Activated naive CD8-positive, alpha-beta T cell treated with anti-CD3 and anti-CD28 coated beads, Interleukin-2, amount 50 U/mL, for 16 hours (primary cell): ENCODE data around the gene SNTA1.
A peak's percentile ranks its signal among the peaks of the same experiment; 100 is the strongest.
"Not testable (repeated sequence)": the region's sequence is repeated elsewhere in the genome, so short reads cannot be mapped to it uniquely, and the experiment has no call there.

ENCODE experiments used
- DNase-seq: peaks from one replicate; pipeline ENCODE4 v3.0.0-alpha.2; 2020; ENCODE audit warnings: low read depth, low spot score

The SNTA1 gene

DNA sequence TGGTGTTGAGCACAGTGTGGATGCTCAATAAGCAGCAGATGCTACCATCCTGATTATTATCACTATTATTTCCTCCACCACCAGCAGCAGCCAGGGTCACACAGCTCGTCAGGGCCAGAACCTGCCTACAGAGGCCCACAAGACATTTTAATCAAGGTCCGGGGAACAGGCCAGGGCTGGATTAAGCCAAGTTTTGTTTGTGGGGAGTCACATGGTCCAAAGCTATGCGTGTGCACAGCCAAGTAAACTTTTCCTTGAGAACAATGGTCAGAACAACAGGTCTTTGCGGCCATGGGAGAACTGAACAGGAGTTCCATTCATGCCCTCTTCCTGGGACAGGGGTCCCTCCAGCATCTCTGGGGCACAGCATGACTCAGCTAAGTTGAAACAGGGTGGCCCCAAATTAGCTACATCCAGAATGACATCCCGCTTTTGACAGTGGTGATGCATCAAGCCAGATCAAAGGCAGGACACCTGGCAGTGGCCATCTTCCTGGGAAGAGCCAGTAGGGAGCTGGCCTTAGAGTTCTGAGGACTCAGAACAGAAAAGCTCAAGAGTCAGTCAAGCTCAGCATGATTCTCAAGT lies 11.7 kb downstream of the SNTA1 start:
- no peak for DNase-seq

- DNase-seq: not testable (repeated sequence)
Measured at GRCh38 chr20:33423875-33424274, 19.7 kb downstream of the SNTA1 start.

GRCh38 chr20:33423141-33423834 lies 20.3 kb downstream of the SNTA1 start:
- DNase-seq: no peak

GRCh38 chr20:33419140-33419974 lies 24.2 kb downstream of the SNTA1 start:
- DNase-seq: no peak

DNA sequence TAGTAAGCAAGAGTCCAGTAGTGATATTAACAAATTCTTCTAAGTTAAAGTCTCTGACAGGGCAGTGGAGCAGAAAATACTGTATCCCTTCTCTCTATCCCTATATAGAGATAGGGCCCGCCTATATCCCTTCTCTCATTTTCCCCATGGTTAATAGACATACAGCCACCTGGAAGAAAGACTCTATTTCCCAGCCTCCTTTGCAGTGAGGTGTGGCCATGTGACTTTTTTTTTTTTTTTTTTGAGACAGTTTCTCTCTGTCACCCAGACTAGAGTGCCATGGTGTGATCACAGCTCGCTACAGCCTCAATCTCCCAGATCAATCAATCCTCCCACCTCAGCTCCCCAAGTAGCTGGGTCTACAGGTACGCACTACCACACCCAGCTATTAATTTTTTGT lies 25.5 kb downstream of the SNTA1 start:
- no peak for DNase-seq

GRCh38 chr20:33415948-33416347 lies 27.6 kb downstream of the SNTA1 start:
- DNase-seq: no peak

- DNase-seq: no peak
Measured at GRCh38 chr20:33412484-33412838, 31.1 kb downstream of the SNTA1 start.

DNA sequence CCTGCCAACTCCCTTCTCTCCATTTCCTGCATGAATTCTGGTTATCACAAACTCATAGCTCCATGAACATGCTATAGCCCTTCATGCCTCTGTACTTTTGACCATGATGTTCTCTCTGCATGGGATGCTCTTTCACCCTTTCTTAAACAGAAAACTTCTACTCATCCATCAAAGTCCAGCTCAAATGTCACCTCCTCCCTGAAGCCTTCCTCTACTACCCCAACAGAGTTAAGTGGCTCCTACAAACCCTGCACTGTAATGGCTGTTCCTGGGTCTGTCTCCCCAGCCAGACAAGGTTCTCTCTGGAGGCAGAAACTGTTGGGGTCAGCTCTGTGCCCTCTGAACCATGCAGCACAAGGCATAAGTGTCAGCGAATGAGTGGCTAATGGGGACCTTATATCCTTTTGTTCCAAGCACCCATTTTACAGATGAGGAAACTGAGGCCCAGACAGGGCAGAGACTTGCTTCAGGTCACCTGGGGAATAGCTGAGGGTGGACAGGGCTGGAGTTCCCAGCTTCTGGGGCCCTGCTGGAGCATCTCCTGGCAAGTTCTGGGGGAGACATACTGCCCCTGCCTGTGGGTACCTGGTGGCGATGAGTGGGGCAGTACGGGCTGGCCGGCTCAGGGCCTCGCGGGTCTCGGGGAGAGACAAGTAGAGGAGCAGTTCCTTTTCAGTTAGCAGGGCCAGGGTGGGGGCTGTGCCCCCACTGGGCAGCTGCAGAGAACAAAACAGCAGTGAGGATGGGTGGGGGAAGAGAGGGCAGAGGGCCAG lies 31.7 kb downstream of the SNTA1 start:
- no peak for DNase-seq

DNA sequence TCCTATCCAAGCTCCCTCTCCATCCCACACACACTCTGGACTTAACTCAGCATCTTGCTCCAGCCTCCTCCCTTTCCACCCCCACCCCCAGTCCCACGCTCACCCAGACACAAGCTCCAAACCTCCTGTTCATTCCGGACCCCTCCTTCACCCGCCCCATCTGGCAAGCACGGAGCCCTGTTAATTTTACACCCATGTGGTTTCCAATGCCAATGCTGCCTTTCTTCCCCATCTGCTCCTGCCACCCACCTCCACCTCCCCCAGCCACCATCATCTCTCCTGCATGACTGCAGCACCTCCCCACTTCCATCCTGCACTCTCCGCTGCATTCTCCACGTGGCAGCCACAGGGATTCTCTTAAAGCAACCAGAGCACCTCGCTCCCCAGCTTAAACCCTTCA lies 32.3 kb downstream of the SNTA1 start:
- DNase-seq: no peak

DNA sequence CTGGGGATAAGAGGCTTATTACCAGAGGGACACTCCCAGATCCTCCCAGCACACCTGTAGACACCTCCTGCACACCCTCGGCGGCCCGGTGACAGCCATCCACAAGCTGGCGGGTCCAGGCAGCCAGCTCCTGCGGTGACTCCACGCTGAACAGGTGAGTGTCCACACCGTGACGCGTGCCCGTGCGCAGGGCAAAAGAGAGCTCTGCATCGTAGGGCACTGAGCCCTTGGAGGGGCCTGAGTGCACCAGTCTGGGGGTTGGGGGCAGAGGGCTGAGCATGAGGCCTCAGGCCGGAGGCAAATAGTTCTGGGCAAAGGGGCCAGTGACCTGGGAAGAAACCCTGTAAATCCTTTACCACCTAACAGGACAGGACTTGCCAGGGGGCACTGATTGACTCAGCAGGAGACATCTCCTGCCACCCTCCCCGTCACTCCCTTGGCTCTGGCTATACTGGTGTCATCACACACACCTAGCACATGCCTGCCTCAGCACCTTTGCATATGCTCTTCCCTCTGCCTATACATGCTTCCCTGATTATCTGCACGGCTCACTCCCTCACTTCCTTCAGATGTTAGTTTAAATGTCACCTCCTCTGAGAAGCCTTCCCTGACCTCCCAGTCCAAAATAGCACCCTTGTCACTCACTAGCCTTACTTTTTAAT lies 33.4 kb downstream of the SNTA1 start:
- DNase-seq: no peak

DNA sequence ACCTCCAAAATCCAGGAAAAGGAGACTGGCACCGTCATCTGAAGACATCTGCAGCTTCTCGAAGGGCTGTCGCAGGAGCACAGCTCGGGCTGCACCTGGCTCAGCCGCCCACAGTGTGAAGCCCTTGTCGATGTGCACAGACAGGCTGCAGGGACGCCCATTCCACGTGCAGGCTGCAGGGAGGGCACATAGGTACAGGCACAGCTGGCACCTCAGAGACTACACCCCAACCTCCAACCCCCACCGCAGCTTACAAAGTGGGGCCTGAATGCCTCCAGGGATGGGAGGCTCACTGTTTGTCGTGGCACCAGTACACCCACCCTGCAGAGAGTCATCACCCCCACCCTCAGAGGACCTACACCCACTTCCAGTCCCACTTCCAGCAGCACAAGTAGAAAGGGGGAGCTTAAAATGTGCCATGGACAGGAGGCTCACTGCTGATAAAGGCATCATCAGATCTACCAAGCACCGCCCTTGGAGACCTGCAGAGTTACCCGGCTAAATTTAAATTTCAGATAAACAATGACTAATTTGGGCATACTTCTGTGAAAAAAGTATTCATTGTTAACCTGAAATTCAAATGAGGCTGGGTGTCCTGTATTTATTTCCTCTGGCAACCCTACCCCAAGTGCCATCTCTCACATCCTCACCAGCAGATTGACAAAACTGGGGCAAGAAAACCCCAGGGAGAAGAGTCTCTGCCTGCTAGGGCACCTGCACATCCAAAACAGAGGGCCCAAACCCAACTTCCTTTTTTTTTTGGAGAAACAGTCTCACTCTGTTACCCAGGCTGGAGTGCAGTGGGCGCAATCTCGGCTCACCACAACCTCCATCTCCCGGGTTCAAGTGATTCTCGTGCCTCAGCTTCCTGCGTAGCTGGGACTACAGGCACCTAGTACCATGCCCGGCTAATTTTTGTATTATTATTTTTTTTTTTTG lies 34.6 kb downstream of the SNTA1 start:
- no peak for DNase-seq

DNA sequence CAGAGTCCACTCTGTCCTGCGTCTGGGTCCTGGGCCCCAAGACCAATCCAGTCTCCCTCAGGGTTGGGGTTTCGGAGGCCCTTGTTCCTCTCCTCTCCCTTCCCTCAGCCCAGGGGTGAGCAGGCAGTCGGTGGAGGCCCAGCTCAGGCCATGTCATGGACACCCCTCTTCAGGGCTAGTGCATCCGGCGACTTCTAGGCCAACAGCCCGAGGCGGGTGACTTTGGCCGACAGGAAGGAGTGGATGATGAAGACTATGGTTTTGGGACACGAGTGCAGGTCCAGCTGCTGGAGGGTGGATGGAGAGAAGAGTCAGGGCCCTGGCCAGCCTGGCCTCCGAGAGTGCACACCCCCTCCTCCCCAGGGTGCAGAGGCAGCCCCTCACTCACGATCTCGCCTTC lies 35.2 kb downstream of the SNTA1 start:
- DNase-seq: no peak

GRCh38 chr20:33407796-33408195 lies 35.8 kb downstream of the SNTA1 start:
- no peak for DNase-seq

DNA sequence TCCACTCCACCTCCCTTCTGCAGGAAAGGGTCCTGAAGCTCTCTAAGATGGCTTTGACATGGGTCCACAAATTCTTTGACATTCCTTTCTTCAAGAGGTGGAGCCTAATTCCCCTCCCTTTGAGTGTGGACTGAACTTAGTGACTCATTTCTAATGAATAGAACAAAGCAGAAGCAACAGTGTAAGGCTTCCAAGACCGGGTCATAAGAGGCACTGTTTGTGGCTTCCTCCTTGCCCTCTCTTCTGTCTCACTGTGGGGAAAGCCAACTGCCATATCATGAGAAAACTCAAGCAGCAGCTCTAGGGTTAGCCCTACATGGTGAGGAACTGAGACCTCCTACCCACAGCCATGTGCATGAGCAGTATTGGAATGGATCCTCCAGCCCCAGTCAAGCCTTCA lies 36.3 kb downstream of the SNTA1 start:
- no peak for DNase-seq

GRCh38 chr20:33404281-33404680 lies 39.3 kb downstream of the SNTA1 start:
- no peak for DNase-seq

DNA sequence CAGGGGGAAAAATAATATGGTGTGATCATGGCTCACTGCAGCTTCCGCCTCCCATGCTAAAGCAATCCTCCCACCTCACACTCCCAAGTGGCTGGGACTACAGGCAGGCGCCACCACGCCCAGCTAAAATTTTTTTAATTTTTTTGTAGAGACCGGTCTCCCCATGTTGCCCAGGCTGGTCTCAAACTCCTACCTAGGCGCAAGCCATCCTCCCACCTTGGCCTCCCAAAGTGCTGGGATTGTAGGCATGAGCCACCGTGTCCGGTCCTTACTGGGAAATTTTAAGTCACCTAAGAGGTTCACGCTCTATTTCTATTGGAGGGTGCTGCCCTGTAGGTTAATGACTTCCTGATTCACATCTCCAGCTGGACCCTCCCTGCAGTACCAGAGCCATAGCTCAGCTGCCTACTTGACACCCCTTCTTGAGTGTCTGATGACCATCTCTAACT lies 41.6 kb downstream of the SNTA1 start:
- DNase-seq: no peak

DNA sequence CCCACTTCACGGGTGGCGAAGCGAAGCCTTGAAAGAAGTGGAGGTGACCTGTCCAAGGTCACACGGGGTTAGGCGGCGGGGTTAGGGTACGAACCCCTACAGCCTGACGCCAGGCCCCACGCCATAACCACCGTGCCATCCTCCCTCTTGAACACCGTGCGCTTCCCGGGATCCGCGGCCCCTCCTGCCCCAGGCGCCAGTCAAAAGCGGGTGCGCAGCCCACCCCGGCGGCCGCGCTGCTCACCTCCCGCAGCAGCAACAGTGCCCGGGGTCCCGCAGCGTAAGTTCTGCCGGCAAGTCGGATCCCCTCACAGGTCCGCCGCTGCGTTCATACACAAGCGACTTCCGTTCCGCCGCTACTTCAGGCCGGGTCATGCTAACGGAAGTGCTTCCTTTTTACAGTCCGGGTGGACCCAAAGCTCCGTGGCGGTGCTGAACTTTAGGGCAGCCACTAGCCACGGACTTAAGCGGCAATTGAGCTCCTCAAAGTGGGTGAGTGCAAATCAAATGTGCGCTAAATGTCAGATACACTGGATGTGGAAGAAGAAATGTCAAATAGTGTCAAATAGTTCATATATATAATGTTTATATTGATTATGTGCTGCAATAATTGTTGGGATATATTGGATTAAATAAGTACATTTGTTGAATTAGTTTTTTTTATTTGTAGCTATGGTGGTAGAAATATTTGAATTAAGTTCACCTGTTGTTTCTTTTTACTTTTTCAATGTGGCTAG lies 42.2 kb downstream of the SNTA1 start, which contains the start of gene CDK5RAP1:
Gene CDK5RAP1 (minus strand): TSS at position 336 of the 737 bp plus-strand sequence. CDS start 4,455 bp downstream, outside the sequence.
- DNase-seq: peak; percentile 59

GRCh38 chr20:33400812-33401183 lies 42.8 kb downstream of the SNTA1 start:
- no peak for DNase-seq

GRCh38 chr20:33399924-33400323 lies 43.6 kb downstream of the SNTA1 start:
- no peak for DNase-seq

- no peak for DNase-seq
Measured at GRCh38 chr20:33394718-33395117, 48.8 kb downstream of the SNTA1 start.
